Posterior cingulate gyrus (tissue), 11 donors: ENCODE results near the gene BCAR1.

Experiments used
- DNase-seq, 10 donors: peaks; one replicate each; pipeline versions ENCODE4 v3.0.0 to v3.0.0-alpha.2; 2020 to 2021; ENCODE audit warnings: mixed read lengths in 3 of 10
- intact Hi-C: fragments of 100-400 bp; cut with DNase I; formaldehyde crosslinking; loops from one replicate; pipeline ENCODE4 v1.15.1; 2023

BCAR1 gene

DNA sequence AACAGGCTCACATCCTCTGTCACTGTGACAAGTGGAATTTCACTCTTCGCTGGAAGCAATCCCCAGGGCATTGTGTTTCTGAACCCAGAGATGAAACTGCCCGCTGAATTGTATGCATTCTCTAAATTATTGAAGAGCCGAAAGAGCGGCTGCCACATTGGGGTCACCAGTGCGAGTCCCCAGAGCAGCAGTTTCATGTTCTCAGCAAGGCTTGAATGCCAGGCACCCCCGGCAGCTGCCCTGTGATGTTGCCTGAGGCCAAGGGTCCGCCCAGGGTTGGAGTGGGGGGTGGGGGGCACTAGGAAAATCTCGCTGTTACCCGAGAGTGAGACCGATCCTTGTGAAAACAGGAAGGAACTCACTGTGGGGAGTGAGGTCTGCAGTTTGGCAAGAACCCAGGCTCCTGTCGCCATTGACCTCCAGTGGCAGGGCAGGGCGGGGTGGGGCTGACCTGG, 20.7 kb upstream of the BCAR1 start:
- DNase-seq, result peak in 2 of 10 donors; percentile 21 to 45
- intact Hi-C loops, result no loop called here

- intact Hi-C loops, result no loop called here
- peak in 1 of 10 donors; percentile 70 for DNase-seq
These were observed 20.1 kb upstream of the BCAR1 start for GRCh38 chr16:75271441-75272096.

GRCh38 chr16:75269358-75269757, 17.9 kb upstream of the BCAR1 start:
- intact Hi-C loops, result loop anchor here (5.0 kb wide), 1 partner anchor 33 kb away; no protein-coding TSS in a partner anchor
- peak in 2 of 10 donors; percentile 10 to 59 for DNase-seq

- peak in 3 of 10 donors; percentile 34 to 90 (median 63) for DNase-seq
- intact Hi-C loops, result loop anchor here (5.0 kb wide), 1 partner anchor 35 kb away; no protein-coding TSS in a partner anchor
These were observed 16.3 kb upstream of the BCAR1 start for GRCh38 chr16:75267631-75268264.

DNA sequence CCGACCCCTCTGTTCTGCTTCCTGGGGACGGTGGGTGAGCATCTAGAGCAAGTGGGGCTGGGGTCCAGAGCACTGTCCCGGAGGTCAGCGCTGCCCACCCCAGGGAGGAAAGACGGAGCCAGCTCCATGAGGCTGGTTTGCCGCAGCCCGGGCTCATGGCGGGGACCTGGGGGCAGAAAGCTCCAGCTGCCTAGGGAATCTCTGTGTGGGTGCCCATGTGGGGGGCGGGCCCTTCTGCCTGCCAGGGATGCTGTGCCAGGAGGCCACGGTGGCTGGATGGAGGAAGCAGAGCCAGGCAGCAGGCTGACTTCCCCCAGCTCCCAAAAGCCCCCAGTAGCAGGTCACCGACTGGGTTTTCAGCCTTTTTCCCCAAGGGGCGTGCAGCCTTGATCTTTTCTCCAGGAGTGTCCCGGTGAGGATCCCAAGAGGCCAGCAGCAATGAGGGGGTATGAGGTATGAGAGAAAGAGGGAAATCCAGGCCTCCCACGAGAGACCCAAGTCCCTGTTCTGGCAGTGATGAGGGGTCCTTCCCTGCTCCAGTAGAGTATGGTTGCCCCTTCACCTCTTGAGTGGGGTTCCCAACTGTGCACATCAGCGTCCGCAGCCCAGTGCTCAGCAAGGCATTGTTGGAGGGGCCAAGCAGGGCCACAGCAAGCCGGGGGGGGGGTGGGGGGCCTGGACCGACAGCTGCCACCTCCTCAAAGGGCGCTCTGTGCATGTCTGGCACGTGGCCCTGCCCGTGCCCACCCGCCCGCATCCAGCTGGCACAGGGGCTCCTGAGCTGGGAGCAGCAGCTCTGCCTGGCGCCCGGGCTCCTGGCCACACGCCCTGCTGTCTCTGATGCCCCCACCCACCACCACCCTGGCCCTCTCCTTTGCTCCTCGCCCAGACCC, 15.6 kb upstream of the BCAR1 start:
- peak in 7 of 10 donors; percentile 56 to 94 (median 64) for DNase-seq
- intact Hi-C loops, result loop anchor here (5.0 kb wide), 1 partner anchor 35 kb away; no protein-coding TSS in a partner anchor

GRCh38 chr16:75265911-75266701, 14.7 kb upstream of the BCAR1 start:
- intact Hi-C loops, result loop anchor here (5.0 kb wide), 1 partner anchor 36 kb away; no protein-coding TSS in a partner anchor
- peak in 7 of 10 donors; percentile 66 to 96 (median 75) for DNase-seq

DNA sequence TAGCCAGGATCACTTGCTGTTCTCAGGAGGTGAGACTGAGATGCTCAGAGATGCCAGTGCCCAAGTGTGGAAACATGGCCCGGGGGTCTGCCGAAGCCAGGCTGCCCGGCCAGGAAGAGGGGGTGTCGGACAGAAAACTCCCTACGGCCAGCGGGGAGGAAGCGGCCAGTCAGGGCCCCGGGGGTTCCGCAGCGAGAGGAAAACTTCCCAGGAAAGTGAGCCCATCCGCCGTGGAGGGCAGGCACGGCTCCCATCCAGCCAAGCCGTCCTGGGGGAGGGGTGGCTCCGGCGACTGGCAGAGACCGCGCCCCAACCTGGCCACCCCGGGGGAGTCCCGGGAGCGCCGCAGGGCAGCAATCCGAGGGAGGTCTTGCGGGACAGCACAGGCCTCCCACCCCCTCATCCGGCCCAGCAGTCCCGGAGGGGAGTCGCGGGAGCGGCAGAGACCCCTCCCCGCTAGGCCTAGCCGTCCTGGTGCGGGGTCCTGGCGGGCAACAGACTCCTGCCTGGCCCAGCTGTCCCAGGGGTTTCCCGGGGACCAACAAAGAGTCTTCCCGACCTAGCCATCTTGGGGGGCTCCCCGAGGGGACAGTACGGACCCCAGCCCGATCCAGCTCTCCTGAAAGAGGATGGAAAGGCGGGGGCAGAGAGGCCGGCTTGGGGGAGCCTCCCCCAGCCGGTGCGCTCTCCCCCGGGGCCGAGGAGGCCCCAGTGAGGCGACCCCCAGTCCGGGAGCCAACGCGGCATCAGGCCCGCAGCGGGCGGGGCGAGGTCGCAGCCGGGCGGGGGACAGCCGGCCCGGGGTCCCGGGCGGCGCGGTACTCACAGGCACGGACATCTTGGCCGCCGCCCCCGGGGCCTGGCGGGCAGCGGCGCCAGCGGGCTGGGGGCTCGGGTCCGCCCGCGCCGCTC, 13.8 kb upstream of the BCAR1 start:
- intact Hi-C loops, result loop anchor here (5.0 kb wide), 1 partner anchor 37 kb away; no protein-coding TSS in a partner anchor
- peak in 4 of 10 donors; percentile 51 to 91 (median 74) for DNase-seq

DNA sequence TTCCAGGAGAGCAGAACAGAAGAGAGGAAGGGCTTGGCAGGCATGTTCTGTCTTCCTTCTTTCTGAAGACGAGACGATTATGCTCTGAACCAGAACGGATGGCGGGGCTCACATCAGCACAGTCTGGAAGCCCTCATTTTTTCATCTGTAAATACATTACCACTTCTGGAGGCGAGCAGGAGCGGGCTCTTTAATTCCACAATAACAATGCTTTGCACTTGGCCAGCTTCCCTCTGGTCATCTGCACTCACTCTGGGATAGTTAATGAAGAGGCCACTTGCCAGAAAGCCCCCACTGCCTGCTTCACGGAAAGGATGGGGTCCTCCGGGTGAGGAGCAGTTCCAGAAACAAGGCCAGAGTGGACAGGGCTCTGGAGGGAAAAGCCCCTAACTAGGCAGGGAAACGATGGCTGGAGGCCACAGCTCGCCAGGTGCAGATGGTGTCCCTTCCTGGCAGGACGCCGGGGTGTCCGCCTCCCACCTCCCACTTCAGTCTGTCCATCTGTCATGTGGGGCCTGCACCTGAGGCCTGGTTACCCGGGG, 13.1 kb upstream of the BCAR1 start:
- peak in 3 of 10 donors; percentile 47 to 78 (median 56) for DNase-seq
- intact Hi-C loops, result no loop called here

DNA sequence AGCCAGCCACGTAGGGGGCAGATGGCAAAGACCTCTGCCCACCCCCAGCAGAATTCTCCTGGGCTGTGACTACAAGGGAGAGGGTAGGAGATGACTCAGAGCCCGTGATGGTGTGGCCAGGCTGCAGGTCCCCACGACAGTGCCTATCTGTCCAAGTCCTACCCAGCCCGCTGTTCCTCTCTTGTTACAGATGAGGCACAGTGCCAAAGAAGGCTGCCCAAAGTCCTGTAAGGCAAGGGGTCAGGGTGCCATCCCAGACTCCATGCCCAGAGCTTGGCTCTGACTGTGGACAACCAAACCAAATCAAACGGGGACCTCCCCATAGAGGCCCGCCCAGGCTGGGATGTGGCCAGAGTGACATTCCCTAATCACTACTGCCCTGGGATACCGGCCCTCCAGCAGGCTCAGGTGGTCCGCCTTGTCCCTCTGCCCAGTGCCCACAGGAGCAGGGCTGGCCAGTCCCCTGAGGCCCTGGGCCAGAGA, 12.6 kb upstream of the BCAR1 start:
- intact Hi-C loops, result no loop called here
- DNase-seq, result no peak

- no peak for DNase-seq
- intact Hi-C loops, result no loop called here
These were observed 12.0 kb upstream of the BCAR1 start for GRCh38 chr16:75263291-75263962.

GRCh38 chr16:75262800-75263127, 11.3 kb upstream of the BCAR1 start:
- DNase-seq, result no peak
- intact Hi-C loops, result no loop called here

GRCh38 chr16:75262104-75262799, 10.8 kb upstream of the BCAR1 start:
- intact Hi-C loops, result no loop called here

DNA sequence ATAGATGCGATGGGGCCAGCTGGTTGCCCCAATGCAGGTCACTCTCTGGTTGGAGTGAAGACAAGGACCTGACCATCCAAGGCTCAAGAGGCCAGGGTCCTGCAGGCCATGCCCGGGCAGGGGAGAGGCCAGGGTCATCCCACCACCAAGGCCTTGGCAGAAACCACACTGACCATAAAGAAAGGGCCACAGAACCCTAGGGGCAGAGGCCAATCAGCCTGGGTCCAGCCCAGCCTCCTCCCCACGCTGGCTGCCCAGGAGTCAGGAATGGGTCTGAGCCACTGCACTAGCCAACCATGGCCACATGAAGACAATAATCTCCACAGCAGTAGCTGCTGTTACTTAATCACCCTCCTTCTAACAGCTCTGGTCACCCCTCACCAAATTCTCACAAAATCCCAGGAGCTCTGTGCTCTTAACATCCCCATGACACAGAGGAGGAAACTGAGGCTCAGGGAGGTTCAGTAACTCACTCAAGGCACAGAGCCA, 10.2 kb upstream of the BCAR1 start:
- DNase-seq, result no peak
- intact Hi-C loops, result no loop called here

More at GRCh38 chr16:75262104-75262799, 10.8 kb upstream of the BCAR1 start:
- peak in 1 of 10 donors; percentile 25 for DNase-seq

DNA sequence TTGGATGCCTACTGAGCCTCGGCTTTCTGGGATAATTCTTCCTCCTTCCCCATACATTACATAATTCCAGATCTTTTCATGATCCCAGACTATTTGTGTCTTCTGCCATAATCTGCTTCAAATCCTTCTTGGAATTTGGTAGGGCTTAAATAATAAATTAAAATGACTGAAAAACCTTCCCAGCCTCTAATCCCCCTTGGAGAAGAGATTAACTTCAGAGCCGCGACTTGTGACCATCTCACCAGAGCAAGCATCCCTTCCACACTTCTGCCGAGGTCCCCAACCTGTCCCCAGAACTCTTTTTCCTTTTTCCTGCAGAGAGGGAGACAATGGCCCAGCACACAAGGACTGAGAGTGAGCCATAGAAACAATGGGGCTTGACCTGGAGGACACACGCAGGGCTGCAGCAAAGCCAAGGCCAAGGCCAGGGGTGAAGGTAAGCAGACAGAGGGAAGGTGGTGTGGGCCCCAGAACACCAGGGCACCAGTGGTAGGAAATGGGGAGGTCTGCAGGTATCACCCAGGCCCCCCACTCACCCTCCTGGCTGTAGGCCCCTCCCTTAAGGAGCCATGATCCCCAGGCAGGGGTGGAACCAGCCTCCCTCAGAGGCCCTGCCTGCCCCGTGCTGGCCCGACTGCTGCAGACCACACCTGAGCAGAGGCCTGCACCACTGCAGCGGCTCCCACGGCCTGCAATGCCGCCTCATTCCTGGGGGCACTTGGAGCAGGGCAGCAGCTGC, 9.6 kb upstream of the BCAR1 start:
- intact Hi-C loops, result no loop called here
- no peak for DNase-seq

- DNase-seq, result no peak
- intact Hi-C loops, result no loop called here
These were observed 7.3 kb upstream of the BCAR1 start for GRCh38 chr16:75258807-75259141.
